ENCODE data around the gene PARL.

The PARL gene

GRCh38 chr3:183808355-183808754 is 76.3 kb downstream of the PARL start:
- Histone ChIP-seq H2BK120ac (ENCODE audit: low read depth, low read length) (no peak overlapping the region), H3K27me3 (ENCODE audit: control insufficient read depth in 3 of 3, insufficient read depth in 3 of 3, low read depth in 1 of 3, low read length in 3 of 3) (no peaks in the 10 kb centered on the region), H3K4me3 (ENCODE audit: low read length in 2 of 2) (no peak overlapping the region), H3K14ac (ENCODE audit: low read length) (no peak overlapping the region), H3K4me1 (ENCODE audit: control insufficient read depth in 2 of 2, insufficient read depth in 1 of 2, low read depth in 1 of 2, low read length in 2 of 2) (no peaks in the 10 kb centered on the region), H3K9ac (ENCODE audit: low read depth, low read length, poor library complexity) (no peak overlapping the region), H2AFZ (ENCODE audit: low read length) (no peak overlapping the region), H3K23ac (ENCODE audit: low read depth, low read length, poor library complexity) (no peak overlapping the region), H3K4me2 (ENCODE audit: insufficient read depth, low read length, poor library complexity, severe bottlenecking) (no peak overlapping the region), H3K18ac (ENCODE audit: low read length) (no peak overlapping the region), H3K36me3 (replicated peaks in 1 of 2; ENCODE audit: control insufficient read depth in 2 of 2, insufficient read depth in 2 of 2, low read length in 2 of 2) (peaks cover 51 to 99% of the 10 kb centered on the region in 2 donors), H3K9me3 (replicated peaks in 1 of 2; ENCODE audit: control insufficient read depth in 2 of 2, insufficient read depth in 1 of 2, low read depth in 1 of 2, low read length in 2 of 2) (peaks cover 0 to 2% of the 10 kb centered on the region in 2 donors), H3K4ac (ENCODE audit: low read length) (no peak overlapping the region), H2BK15ac (ENCODE audit: low read length) (no peak overlapping the region), H2BK12ac (ENCODE audit: low read length) (no peak overlapping the region), H3K27ac (replicated peaks; ENCODE audit: low read length) (no peak overlapping the region), H4K8ac (ENCODE audit: low read depth, low read length) (no peak overlapping the region), H4K91ac (ENCODE audit: low read depth, low read length, poor library complexity) (no peak overlapping the region), H3K79me1 (ENCODE audit: low read depth, low read length) (no peaks in the 10 kb centered on the region), H2BK5ac (ENCODE audit: low read length) (no peak overlapping the region), H2AK5ac (ENCODE audit: low read depth, low read length) (no peak overlapping the region)
- no CpG with 5 or more reads among the region's 11 CpGs for WGBS, 2 donors (ENCODE audit: extremely low coverage in 2 of 2, insufficient read length in 2 of 2, insufficient replicate concordance in 1 of 2)
- no peak for DNase-seq (ENCODE audit: low spot score)

GRCh38 chr3:183807881-183808280 is 76.8 kb downstream of the PARL start:
- Histone ChIP-seq H3K27ac (replicated peaks; ENCODE audit: low read length) (no peak overlapping the region), H2AFZ (ENCODE audit: low read length) (no peak overlapping the region), H3K23ac (ENCODE audit: low read depth, low read length, poor library complexity) (no peak overlapping the region), H3K4me3 (ENCODE audit: low read length in 2 of 2) (no peak overlapping the region), H3K9me3 (replicated peaks in 1 of 2; ENCODE audit: control insufficient read depth in 2 of 2, insufficient read depth in 1 of 2, low read depth in 1 of 2, low read length in 2 of 2) (peaks cover 0 to 2% of the 10 kb centered on the region in 2 donors), H3K14ac (ENCODE audit: low read length) (no peak overlapping the region), H2AK5ac (ENCODE audit: low read depth, low read length) (no peak overlapping the region), H4K8ac (ENCODE audit: low read depth, low read length) (no peak overlapping the region), H3K79me1 (ENCODE audit: low read depth, low read length) (no peaks in the 10 kb centered on the region), H3K4ac (ENCODE audit: low read length) (no peak overlapping the region), H2BK15ac (ENCODE audit: low read length) (no peak overlapping the region), H3K27me3 (ENCODE audit: control insufficient read depth in 3 of 3, insufficient read depth in 3 of 3, low read depth in 1 of 3, low read length in 3 of 3) (no peaks in the 10 kb centered on the region), H2BK120ac (ENCODE audit: low read depth, low read length) (no peak overlapping the region), H2BK5ac (ENCODE audit: low read length) (no peak overlapping the region), H2BK12ac (ENCODE audit: low read length) (no peak overlapping the region), H4K91ac (ENCODE audit: low read depth, low read length, poor library complexity) (no peak overlapping the region), H3K18ac (ENCODE audit: low read length) (no peak overlapping the region), H3K9ac (ENCODE audit: low read depth, low read length, poor library complexity) (no peak overlapping the region), H3K4me2 (ENCODE audit: insufficient read depth, low read length, poor library complexity, severe bottlenecking) (no peak overlapping the region), H3K4me1 (ENCODE audit: control insufficient read depth in 2 of 2, insufficient read depth in 1 of 2, low read depth in 1 of 2, low read length in 2 of 2) (no peaks in the 10 kb centered on the region), H3K36me3 (replicated peaks in 1 of 2; ENCODE audit: control insufficient read depth in 2 of 2, insufficient read depth in 2 of 2, low read length in 2 of 2) (peaks cover 55 to 99% of the 10 kb centered on the region in 2 donors)
- no CpG with 5 or more reads among the region's 12 CpGs for WGBS, 2 donors (ENCODE audit: extremely low coverage in 2 of 2, insufficient read length in 2 of 2, insufficient replicate concordance in 1 of 2)
- DNase-seq (ENCODE audit: low spot score): no peak

GRCh38 chr3:183807209-183807728 is 77.4 kb downstream of the PARL start:
- no CpG with 5 or more reads among the region's 12 CpGs for WGBS, 2 donors (ENCODE audit: extremely low coverage in 2 of 2, insufficient read length in 2 of 2, insufficient replicate concordance in 1 of 2)
- Histone ChIP-seq H3K14ac (ENCODE audit: low read length) (no peak overlapping the region), H4K91ac (ENCODE audit: low read depth, low read length, poor library complexity) (no peak overlapping the region), H2BK120ac (ENCODE audit: low read depth, low read length) (no peak overlapping the region), H3K79me1 (ENCODE audit: low read depth, low read length) (no peaks in the 10 kb centered on the region), H2BK15ac (ENCODE audit: low read length) (no peak overlapping the region), H3K9ac (ENCODE audit: low read depth, low read length, poor library complexity) (no peak overlapping the region), H3K27ac (replicated peaks; ENCODE audit: low read length) (no peak overlapping the region), H2AFZ (ENCODE audit: low read length) (no peak overlapping the region), H3K23ac (ENCODE audit: low read depth, low read length, poor library complexity) (no peak overlapping the region), H2BK12ac (ENCODE audit: low read length) (no peak overlapping the region), H3K4me3 (ENCODE audit: low read length in 2 of 2) (peak overlapping the region in 1 of 2 donors; percentile 31), H3K36me3 (replicated peaks in 1 of 2; ENCODE audit: control insufficient read depth in 2 of 2, insufficient read depth in 2 of 2, low read length in 2 of 2) (peaks cover 57 to 99% of the 10 kb centered on the region in 2 donors), H3K4ac (ENCODE audit: low read length) (no peak overlapping the region), H3K18ac (ENCODE audit: low read length) (no peak overlapping the region), H3K9me3 (replicated peaks in 1 of 2; ENCODE audit: control insufficient read depth in 2 of 2, insufficient read depth in 1 of 2, low read depth in 1 of 2, low read length in 2 of 2) (peaks cover 0 to 2% of the 10 kb centered on the region in 2 donors), H4K8ac (ENCODE audit: low read depth, low read length) (no peak overlapping the region), H2AK5ac (ENCODE audit: low read depth, low read length) (no peak overlapping the region), H3K27me3 (ENCODE audit: control insufficient read depth in 3 of 3, insufficient read depth in 3 of 3, low read depth in 1 of 3, low read length in 3 of 3) (no peaks in the 10 kb centered on the region), H3K4me1 (ENCODE audit: control insufficient read depth in 2 of 2, insufficient read depth in 1 of 2, low read depth in 1 of 2, low read length in 2 of 2) (no peaks in the 10 kb centered on the region), H3K4me2 (ENCODE audit: insufficient read depth, low read length, poor library complexity, severe bottlenecking) (no peak overlapping the region), H2BK5ac (ENCODE audit: low read length) (no peak overlapping the region)
- DNase-seq (ENCODE audit: low spot score): no peak

- H3K27me3 ChIP-seq (ENCODE audit: control insufficient read depth in 3 of 3, insufficient read depth in 3 of 3, low read depth in 1 of 3, low read length in 3 of 3): no peaks in the 10 kb centered on the region
- H3K27ac ChIP-seq (replicated peaks; ENCODE audit: low read length): no peak overlapping the region
- peaks cover 0 to 2% of the 10 kb centered on the region in 2 donors for H3K9me3 ChIP-seq (replicated peaks in 1 of 2; ENCODE audit: control insufficient read depth in 2 of 2, insufficient read depth in 1 of 2, low read depth in 1 of 2, low read length in 2 of 2)
- peaks cover 2% of the 10 kb centered on the region for H3K79me1 ChIP-seq (ENCODE audit: low read depth, low read length)
- H3K4ac ChIP-seq (ENCODE audit: low read length): no peak overlapping the region
- no peak overlapping the region for H3K4me3 ChIP-seq (ENCODE audit: low read length in 2 of 2)
- DNase-seq (ENCODE audit: low spot score): no peak
- no peak overlapping the region for H2BK15ac ChIP-seq (ENCODE audit: low read length)
- no peak overlapping the region for H2BK12ac ChIP-seq (ENCODE audit: low read length)
- no peak overlapping the region for H4K8ac ChIP-seq (ENCODE audit: low read depth, low read length)
- no peak overlapping the region for H3K9ac ChIP-seq (ENCODE audit: low read depth, low read length, poor library complexity)
- H3K18ac ChIP-seq (ENCODE audit: low read length): no peak overlapping the region
- H3K23ac ChIP-seq (ENCODE audit: low read depth, low read length, poor library complexity): no peak overlapping the region
- H2AFZ ChIP-seq (ENCODE audit: low read length): no peak overlapping the region
- H2BK120ac ChIP-seq (ENCODE audit: low read depth, low read length): no peak overlapping the region
- WGBS, 2 donors (ENCODE audit: extremely low coverage in 2 of 2, insufficient read length in 2 of 2, insufficient replicate concordance in 1 of 2): no CpG with 5 or more reads among the region's 6 CpGs
- no peak overlapping the region for H2BK5ac ChIP-seq (ENCODE audit: low read length)
- no peak overlapping the region for H4K91ac ChIP-seq (ENCODE audit: low read depth, low read length, poor library complexity)
- H3K4me1 ChIP-seq (ENCODE audit: control insufficient read depth in 2 of 2, insufficient read depth in 1 of 2, low read depth in 1 of 2, low read length in 2 of 2): no peaks in the 10 kb centered on the region
- no peak overlapping the region for H3K4me2 ChIP-seq (ENCODE audit: insufficient read depth, low read length, poor library complexity, severe bottlenecking)
- H3K14ac ChIP-seq (ENCODE audit: low read length): no peak overlapping the region
- peaks cover 62 to 98% of the 10 kb centered on the region in 2 donors for H3K36me3 ChIP-seq (replicated peaks in 1 of 2; ENCODE audit: control insufficient read depth in 2 of 2, insufficient read depth in 2 of 2, low read length in 2 of 2)
- H2AK5ac ChIP-seq (ENCODE audit: low read depth, low read length): no peak overlapping the region
These were observed 81.7 kb downstream of the PARL start for GRCh38 chr3:183802989-183803388.
